Astrocyte of the cerebellum (primary cell): ENCODE data around the gene TAF1A.

ENCODE experiments used
- DNase-seq: peaks from one replicate; pipeline ENCODE4 v3.0.0-alpha.2; 2011; ENCODE audit warnings: low read depth
- H3K4me3 ChIP-seq: 2 replicates; pipeline ENCODE4 v1.5.1; 2011; ENCODE audit warnings: mild to moderate bottlenecking, low read depth, low read length, moderate library complexity
- CTCF ChIP-seq: IDR thresholded peaks from 2 replicates; pipeline ENCODE4 v1.5.1; 2012; ENCODE audit warnings: low read length, low read depth, moderate library complexity, mild to moderate bottlenecking; ENCODE audit errors: missing control alignments
- in situ Hi-C: cut with HindIII; loops from 2 replicates; pipeline ENCODE4 v1.10.0; 2017; ENCODE audit warnings: low sequenced_read_pairs

TAF1A gene

GRCh38 chr1:222583079-222583478 lies 6.7 kb downstream of the TAF1A start:
- no peak overlapping the region for H3K4me3 ChIP-seq
- TF ChIP-seq CTCF: no peak
- in situ Hi-C loops: no loop called here
- DNase-seq: no peak

- DNase-seq: no peak
- in situ Hi-C loops: no loop called here
- no peak for TF ChIP-seq CTCF
- H3K4me3 ChIP-seq: no peak overlapping the region
These were observed 7.5 kb downstream of the TAF1A start for GRCh38 chr1:222582099-222582774.

GRCh38 chr1:222579316-222579715 lies 10.4 kb downstream of the TAF1A start:
- DNase-seq: no peak
- TF ChIP-seq CTCF: no peak
- in situ Hi-C loops: no loop called here
- no peak overlapping the region for H3K4me3 ChIP-seq

- DNase-seq: no peak
- TF ChIP-seq CTCF: no peak
- no peak overlapping the region for H3K4me3 ChIP-seq
- in situ Hi-C loops: no loop called here
These were observed 18.9 kb downstream of the TAF1A start for GRCh38 chr1:222570837-222571236.

GRCh38 chr1:222561656-222562055 lies 28.1 kb downstream of the TAF1A start:
- no peak overlapping the region for H3K4me3 ChIP-seq
- no peak for TF ChIP-seq CTCF
- in situ Hi-C loops: no loop called here
- DNase-seq: no peak

- TF ChIP-seq CTCF: no peak
- H3K4me3 ChIP-seq: no peak overlapping the region
- DNase-seq: no peak
- in situ Hi-C loops: no loop called here
These were observed 32.2 kb downstream of the TAF1A start for GRCh38 chr1:222557574-222557973.
